ENCODE data around the gene SORCS1.
A peak's percentile ranks its signal among the peaks of the same experiment; 100 is the strongest.

The SORCS1 gene

DNA sequence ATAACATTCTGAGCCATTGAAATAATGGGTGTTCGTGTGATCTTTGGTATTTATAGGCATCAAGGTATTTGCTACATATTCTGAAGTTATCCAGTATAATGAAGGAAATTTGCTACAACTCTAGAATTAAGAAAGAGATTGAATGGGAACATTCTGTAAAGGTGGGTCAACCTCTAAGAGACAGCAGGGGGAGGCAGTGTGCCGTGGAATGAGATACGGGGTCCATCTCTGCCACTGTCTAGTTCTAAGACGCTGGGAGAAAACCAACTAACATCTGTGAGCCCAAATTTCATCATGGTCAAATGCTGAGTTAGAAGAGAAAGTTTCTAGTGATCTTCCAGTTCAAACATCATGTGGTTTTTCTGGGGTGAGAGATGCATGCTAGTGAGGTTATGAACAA, 368.9 kb downstream of the SORCS1 start:
- DNase-seq, result peak; percentile 29 to 71

DNA sequence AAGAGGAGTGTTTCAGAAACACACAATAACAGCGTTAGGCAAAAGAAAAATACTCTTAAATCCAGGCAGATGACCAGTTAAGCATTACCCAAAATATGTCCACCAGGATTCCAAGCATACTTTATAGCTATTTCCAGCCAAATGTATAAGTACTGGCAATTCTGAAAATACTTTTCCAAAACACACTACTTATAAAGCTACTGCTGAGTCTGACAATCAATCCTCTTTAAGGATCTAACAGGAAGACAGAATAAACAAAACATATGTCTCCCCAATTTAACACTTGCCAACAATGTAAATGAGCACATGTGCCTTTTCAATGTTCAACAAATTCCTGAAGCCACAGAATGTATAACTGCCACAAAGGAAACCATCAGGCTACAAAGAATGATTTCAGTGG, 370.9 kb downstream of the SORCS1 start:
- no peak for DNase-seq

DNA sequence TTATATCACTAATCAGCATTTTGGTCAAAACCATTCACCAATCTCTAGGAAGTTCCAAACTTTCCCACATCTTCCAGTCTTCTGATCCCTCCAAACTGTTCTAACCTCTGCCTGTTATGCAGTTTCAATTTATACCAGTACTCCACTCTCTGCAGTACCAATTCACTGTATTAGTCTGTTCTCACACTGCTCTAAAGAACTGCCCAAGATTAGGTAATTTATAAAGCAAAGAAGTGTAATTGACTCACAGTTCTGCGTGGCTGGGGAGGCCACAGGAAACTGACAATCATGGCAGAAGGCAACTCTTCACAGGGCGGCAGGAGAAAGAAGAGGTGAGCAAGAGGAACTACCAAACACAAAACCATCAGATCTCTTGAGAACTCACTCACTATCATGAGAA, 374.9 kb downstream of the SORCS1 start:
- DNase-seq, result no peak

- no peak for DNase-seq
Observed at GRCh38 chr10:106788982-106789381, 375.5 kb downstream of the SORCS1 start.

DNA sequence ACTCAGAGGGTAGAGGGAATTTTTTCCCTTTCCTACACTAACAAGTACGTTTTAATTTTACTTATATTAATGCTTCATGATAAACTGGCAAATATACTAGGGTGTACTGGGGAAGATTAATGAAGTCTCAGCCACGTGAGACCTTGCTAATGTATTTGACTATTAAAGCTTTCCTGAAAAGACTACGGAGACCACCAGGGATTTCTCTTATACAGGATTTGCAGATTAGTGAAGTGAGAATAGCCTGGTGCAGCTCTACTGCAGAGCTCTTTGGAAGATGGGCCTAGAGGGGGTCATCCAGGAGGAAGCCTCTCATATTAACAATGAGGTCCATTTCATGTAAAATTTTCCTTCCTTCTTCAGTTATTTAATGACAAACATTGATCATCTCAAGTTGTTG, 379.0 kb downstream of the SORCS1 start:
- DNase-seq, result no peak

- no peak for DNase-seq
Observed at GRCh38 chr10:106780632-106781031, 383.9 kb downstream of the SORCS1 start.

- no peak for DNase-seq
Observed at GRCh38 chr10:106777841-106778240, 386.7 kb downstream of the SORCS1 start.

DNA sequence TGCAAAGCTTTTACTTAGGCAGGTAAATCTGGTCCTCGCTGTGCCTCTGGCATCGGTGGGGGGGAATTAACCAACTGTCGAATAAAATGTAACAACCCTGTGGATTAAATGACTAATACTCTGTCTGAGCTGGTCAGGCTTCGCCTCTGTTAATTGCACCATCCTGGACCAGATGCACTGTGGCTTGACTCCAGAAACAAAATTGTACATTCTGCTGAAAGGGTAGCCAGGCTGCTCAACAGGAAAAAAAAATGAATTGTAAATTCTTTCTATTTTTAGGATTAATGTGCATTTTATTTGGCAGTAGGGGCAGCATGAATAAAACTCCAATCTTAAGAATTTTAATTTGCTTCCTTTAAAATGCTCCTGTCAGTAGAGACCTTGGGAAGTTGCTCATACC, 389.4 kb downstream of the SORCS1 start:
- DNase-seq, result no peak

DNA sequence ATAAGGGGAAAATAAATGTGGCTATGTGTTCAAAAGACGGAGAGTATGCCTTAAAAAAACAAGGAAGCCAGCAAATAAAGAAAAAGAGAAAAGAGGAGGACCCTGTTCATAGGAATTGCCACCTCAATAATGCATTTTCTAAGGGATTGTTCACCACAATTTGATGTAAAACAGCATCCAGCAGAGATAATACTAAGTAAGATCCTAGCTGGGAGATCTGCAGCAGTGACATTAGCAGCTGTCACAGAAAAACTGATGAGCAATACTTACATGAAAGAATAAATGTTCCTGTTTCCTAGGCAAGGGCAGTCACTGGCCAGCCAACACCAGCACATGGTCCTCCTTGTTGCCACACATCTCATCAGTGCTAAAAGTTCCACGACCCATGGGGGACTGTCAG, 391.5 kb downstream of the SORCS1 start:
- DNase-seq, result no peak

- DNase-seq, result no peak
Observed at GRCh38 chr10:106771154-106771553, 393.4 kb downstream of the SORCS1 start.

- no peak for DNase-seq
Observed at GRCh38 chr10:106768204-106768603, 396.3 kb downstream of the SORCS1 start.

- DNase-seq, result no peak
Observed at GRCh38 chr10:106765928-106766327, 398.6 kb downstream of the SORCS1 start.

- no peak for DNase-seq
Observed at GRCh38 chr10:106765241-106765754, 399.2 kb downstream of the SORCS1 start.

GRCh38 chr10:106764360-106764759, 400.1 kb downstream of the SORCS1 start:
- no peak for DNase-seq

GRCh38 chr10:106761906-106762305, 402.6 kb downstream of the SORCS1 start:
- DNase-seq, result no peak

GRCh38 chr10:106757521-106757920, 407.0 kb downstream of the SORCS1 start:
- no peak for DNase-seq

DNA sequence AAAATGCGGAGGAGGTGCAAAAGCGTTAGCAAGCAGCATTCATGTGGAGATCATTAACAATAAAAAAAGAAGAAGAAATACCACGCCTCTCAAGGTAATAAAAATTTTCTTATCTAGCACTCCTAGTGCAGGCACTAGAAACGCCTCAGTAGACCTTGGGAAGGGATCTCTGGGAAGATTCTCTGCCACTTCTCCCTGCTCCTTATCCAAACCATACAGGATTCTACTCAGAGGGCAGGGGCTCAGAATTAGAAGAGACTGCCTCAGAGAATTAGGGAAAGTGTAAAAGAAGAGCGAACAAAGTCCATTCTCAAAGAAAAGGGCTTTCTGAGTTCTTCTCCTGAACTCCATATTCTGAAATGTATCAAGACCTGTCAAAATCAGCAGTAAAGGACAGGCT, 413.4 kb downstream of the SORCS1 start:
- no peak for DNase-seq

DNA sequence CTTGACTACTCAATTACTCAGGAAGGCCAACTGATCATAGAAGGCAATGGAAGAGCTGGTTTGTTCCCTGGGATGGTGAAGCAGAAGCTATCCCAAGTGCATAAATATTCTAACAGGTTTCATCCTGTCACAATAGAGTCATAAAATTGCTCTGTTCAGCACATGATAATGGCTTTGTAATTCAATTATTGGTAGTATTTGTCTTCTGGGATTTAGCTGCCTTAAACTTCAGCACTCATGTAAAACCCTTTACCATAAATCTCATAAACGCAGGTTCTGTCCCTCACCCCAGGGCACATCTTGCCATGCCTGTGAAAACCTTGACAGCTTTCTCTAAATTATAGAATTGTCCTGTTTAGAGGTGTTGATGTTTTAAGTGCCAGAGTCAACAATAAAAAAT, 417.6 kb downstream of the SORCS1 start:
- no peak for DNase-seq

- DNase-seq, result no peak
Observed at GRCh38 chr10:106741006-106741530, 423.4 kb downstream of the SORCS1 start.

DNA sequence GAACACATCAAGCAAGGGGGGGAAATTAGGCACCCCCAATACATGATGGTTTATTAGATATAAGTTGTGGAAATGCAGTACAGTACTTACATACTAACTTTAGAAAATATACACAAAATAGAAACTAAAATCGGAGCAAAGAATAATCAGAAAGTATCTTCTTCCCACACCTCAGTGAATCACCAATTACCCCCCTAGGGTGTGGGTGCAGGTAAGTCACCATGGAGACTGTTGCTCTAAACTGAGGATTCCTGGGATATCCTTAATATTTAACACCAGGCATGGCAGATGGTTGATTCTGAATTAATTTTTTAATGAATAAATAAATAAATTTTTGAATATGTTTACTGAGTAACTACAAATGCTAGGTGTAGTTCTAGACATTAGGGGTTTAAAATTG, 424.4 kb downstream of the SORCS1 start:
- DNase-seq, result no peak

GRCh38 chr10:106734220-106734619, 430.3 kb downstream of the SORCS1 start:
- DNase-seq, result no peak

DNA sequence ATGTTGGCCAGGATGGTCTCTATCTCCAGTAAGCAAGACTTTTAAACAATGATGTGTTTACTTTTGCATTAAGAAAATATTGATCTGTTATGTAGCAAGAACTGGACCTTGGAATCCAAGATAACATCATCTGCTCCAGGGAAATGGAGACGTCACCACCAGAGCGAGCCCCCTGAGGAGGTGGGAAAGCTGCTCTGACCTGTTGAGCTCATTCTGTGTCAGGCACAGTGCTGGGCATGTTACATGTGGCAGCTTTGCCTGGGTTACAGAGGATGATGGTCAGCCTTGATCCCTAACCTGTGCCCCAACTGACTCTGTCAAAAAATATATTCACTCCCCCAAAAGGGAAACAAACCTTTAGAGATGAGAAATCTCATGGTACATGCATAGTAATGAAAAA, 436.3 kb downstream of the SORCS1 start:
- no peak for DNase-seq

GRCh38 chr10:106727170-106727569, 437.3 kb downstream of the SORCS1 start:
- no peak for DNase-seq

DNA sequence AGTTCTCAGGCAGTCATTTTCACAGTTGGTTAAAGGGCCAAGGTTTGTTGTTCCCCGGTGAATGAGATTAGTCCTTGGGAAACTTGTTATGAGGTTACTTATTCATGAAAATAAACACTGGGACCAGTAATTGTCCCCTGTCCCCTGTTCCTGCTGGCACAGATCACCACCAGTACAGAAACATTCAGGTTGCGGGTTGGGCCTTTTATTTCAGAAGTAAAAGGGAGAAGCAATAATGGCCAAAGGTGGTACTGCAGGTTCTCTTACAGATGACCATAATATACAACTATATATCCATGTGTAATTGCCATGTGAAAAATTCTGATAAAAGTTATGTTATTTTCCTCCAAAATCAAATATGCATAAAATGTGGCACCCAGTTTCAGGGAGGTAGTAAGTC, 442.0 kb downstream of the SORCS1 start:
- DNase-seq, result no peak

DNA sequence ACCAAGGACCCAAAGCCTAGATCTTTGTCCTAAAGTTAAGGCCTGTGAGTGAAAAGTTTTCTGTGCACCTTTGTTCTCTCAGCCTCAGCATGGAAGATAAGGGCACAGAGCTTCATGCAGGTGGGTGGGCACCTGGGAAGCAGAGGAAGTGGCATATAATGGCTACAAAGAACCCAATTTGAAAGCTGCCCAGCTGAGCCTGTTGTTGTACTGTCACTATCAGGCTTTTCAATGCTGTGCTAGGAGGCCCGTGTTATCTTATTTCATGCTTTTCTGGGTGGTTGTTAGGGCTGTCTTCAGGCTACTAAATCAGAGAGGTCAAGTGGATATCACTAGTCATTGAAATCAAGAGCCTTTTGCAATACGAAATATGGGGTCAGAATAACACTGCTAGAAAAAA, 443.8 kb downstream of the SORCS1 start:
- DNase-seq, result no peak

DNA sequence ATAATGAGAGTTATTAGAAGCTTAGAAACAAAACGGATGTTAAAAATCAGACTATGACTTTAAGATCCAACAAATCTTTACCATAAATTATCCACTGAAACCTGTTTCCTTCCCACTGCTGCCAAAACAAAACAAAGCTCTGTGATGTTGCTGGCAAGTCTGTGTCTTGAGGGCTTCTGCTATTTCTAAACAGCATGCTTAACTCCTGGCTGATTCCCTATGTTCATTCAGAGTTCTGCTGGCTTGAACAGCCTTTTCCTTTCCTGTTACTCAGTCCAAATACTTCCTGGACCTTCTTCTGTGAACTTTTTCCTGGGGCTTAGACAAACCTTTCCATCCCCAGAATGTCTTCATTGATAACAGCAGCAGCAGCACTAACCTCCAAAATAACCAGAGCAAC, 448.1 kb downstream of the SORCS1 start:
- DNase-seq, result no peak

Data from inflammatory macrophage treated with lipopolysaccharide for 1 hour (primary cell).